SIG-M5 treated with dmso at 0.1 percent for 504 hours (cell line): ENCODE measurements around the gene WSCD2.

Experiments
- DNase-seq: peaks from one replicate; lab custom pipeline; 2025; ENCODE audit not compliant: unreplicated experiment; lab: John Stamatoyannopoulos, UW

Gene WSCD2

GRCh38 chr12:108231109-108231905 lies 102.2 kb downstream of the WSCD2 start:
- DNase-seq, result no peak

GRCh38 chr12:108231909-108232434 lies 102.9 kb downstream of the WSCD2 start:
- no peak for DNase-seq

GRCh38 chr12:108232565-108232964 lies 103.5 kb downstream of the WSCD2 start:
- peak; percentile 7 for DNase-seq

- DNase-seq, result no peak
These were observed 105.1 kb downstream of the WSCD2 start for GRCh38 chr12:108234158-108234557.

GRCh38 chr12:108235197-108235984 lies 106.3 kb downstream of the WSCD2 start:
- no peak for DNase-seq

- no peak for DNase-seq
These were observed 106.8 kb downstream of the WSCD2 start for GRCh38 chr12:108235985-108236263.

- DNase-seq, result no peak
These were observed 107.3 kb downstream of the WSCD2 start for GRCh38 chr12:108236366-108236765.

- no peak for DNase-seq
These were observed 108.2 kb downstream of the WSCD2 start for GRCh38 chr12:108237272-108237671.

- no peak for DNase-seq
These were observed 109.4 kb downstream of the WSCD2 start for GRCh38 chr12:108238474-108238873.

- DNase-seq, result no peak
These were observed 110.3 kb downstream of the WSCD2 start for GRCh38 chr12:108239378-108239777.

- no peak for DNase-seq
These were observed 111.1 kb downstream of the WSCD2 start for GRCh38 chr12:108240027-108240785.

- DNase-seq, result no peak
These were observed 111.8 kb downstream of the WSCD2 start for GRCh38 chr12:108240928-108241327.

GRCh38 chr12:108241986-108242703 lies 113.1 kb downstream of the WSCD2 start:
- DNase-seq, result no peak

- no peak for DNase-seq
These were observed 118.0 kb downstream of the WSCD2 start for GRCh38 chr12:108247130-108247529.

GRCh38 chr12:108248011-108248410 lies 118.9 kb downstream of the WSCD2 start:
- DNase-seq, result no peak

GRCh38 chr12:108252523-108252922 lies 123.4 kb downstream of the WSCD2 start:
- DNase-seq, result no peak

GRCh38 chr12:108253540-108253939 lies 124.5 kb downstream of the WSCD2 start:
- DNase-seq, result no peak

- DNase-seq, result no peak
These were observed 124.9 kb downstream of the WSCD2 start for GRCh38 chr12:108254030-108254429.

- DNase-seq, result no peak
These were observed 125.6 kb downstream of the WSCD2 start for GRCh38 chr12:108254517-108255251.

GRCh38 chr12:108255252-108255602 lies 126.1 kb downstream of the WSCD2 start:
- DNase-seq, result no peak
